SW480 (cell line): ENCODE data around the gene ELK4.

ENCODE experiments used
- DNase-seq: peaks from one replicate; pipeline ENCODE4 v3.0.0-alpha.2; 2016; ENCODE audit warnings: low spot score

Gene ELK4

GRCh38 chr1:205561501-205562203 is 70.2 kb downstream of the ELK4 start:
- no peak for DNase-seq
